ENCODE data around the gene SYT1. TPM values are rescaled to one million over a fixed set of nuclear protein-coding genes. Genes with fewer than 3 reads are reported as not detected.

The SYT1 gene
- total RNA-seq, 1 donor from 2014 or later: not detected

GRCh38 chr12:79274501-79275064, 410.0 kb downstream of the SYT1 start:
- Mint-ChIP-seq H3K4me1 (ENCODE audit: low read depth) (no peaks in the 10 kb centered on the region), H3K4me3 (ENCODE audit: low read depth) (no peak overlapping the region), H3K9me3 (peaks cover 4% of the 10 kb centered on the region), H3K27ac (no peak overlapping the region), H3K27me3 (ENCODE audit: low read depth) (no peaks in the 10 kb centered on the region), H3K36me3 (ENCODE audit: low read depth) (no peaks in the 10 kb centered on the region)
- intact Hi-C loops (cut with micrococcal nuclease): loop anchor here (5.0 kb wide), 1 partner anchor 448 kb away; no protein-coding TSS in a partner anchor
- DNase-seq (ENCODE audit: low spot score): no peak

GRCh38 chr12:79275631-79276030, 411.1 kb downstream of the SYT1 start:
- Mint-ChIP-seq H3K27ac (no peak overlapping the region), H3K9me3 (peaks cover 4% of the 10 kb centered on the region), H3K4me1 (ENCODE audit: low read depth) (no peaks in the 10 kb centered on the region), H3K27me3 (ENCODE audit: low read depth) (no peaks in the 10 kb centered on the region), H3K4me3 (ENCODE audit: low read depth) (no peak overlapping the region), H3K36me3 (ENCODE audit: low read depth) (no peaks in the 10 kb centered on the region)
- intact Hi-C loops (cut with micrococcal nuclease): no loop called here
- DNase-seq (ENCODE audit: low spot score): no peak

GRCh38 chr12:79283364-79283763, 418.8 kb downstream of the SYT1 start:
- Mint-ChIP-seq H3K4me1 (ENCODE audit: low read depth) (no peaks in the 10 kb centered on the region), H3K36me3 (ENCODE audit: low read depth) (no peaks in the 10 kb centered on the region), H3K27ac (no peak overlapping the region), H3K9me3 (peaks cover 2% of the 10 kb centered on the region), H3K4me3 (ENCODE audit: low read depth) (no peak overlapping the region), H3K27me3 (ENCODE audit: low read depth) (no peaks in the 10 kb centered on the region)
- no peak for DNase-seq (ENCODE audit: low spot score)
- intact Hi-C loops (cut with micrococcal nuclease): no loop called here

- no peak for DNase-seq (ENCODE audit: low spot score)
- Mint-ChIP-seq H3K36me3 (ENCODE audit: low read depth) (no peaks in the 10 kb centered on the region), H3K4me1 (ENCODE audit: low read depth) (no peaks in the 10 kb centered on the region), H3K27me3 (ENCODE audit: low read depth) (no peaks in the 10 kb centered on the region), H3K4me3 (ENCODE audit: low read depth) (no peak overlapping the region), H3K27ac (no peak overlapping the region), H3K9me3 (no peaks in the 10 kb centered on the region)
- intact Hi-C loops (cut with micrococcal nuclease): no loop called here
Observed at GRCh38 chr12:79288911-79289310, 424.3 kb downstream of the SYT1 start.

- DNase-seq (ENCODE audit: low spot score): no peak
- Mint-ChIP-seq H3K27me3 (ENCODE audit: low read depth) (no peaks in the 10 kb centered on the region), H3K9me3 (no peaks in the 10 kb centered on the region), H3K36me3 (ENCODE audit: low read depth) (no peaks in the 10 kb centered on the region), H3K27ac (no peak overlapping the region), H3K4me3 (ENCODE audit: low read depth) (no peak overlapping the region), H3K4me1 (ENCODE audit: low read depth) (no peaks in the 10 kb centered on the region)
- intact Hi-C loops (cut with micrococcal nuclease): no loop called here
Observed at GRCh38 chr12:79291711-79292110, 427.1 kb downstream of the SYT1 start.

- Mint-ChIP-seq H3K27ac (no peak overlapping the region), H3K27me3 (ENCODE audit: low read depth) (no peaks in the 10 kb centered on the region), H3K4me1 (ENCODE audit: low read depth) (no peaks in the 10 kb centered on the region), H3K9me3 (no peaks in the 10 kb centered on the region), H3K4me3 (ENCODE audit: low read depth) (no peak overlapping the region), H3K36me3 (ENCODE audit: low read depth) (no peaks in the 10 kb centered on the region)
- DNase-seq (ENCODE audit: low spot score): no peak
- intact Hi-C loops (cut with micrococcal nuclease): no loop called here
Observed at GRCh38 chr12:79294590-79294989, 430.0 kb downstream of the SYT1 start.

GRCh38 chr12:79295572-79295971, 431.0 kb downstream of the SYT1 start:
- H3K36me3 Mint-ChIP-seq (ENCODE audit: low read depth): no peaks in the 10 kb centered on the region
- intact Hi-C loops (cut with micrococcal nuclease): no loop called here
- H3K27me3 Mint-ChIP-seq (ENCODE audit: low read depth): no peaks in the 10 kb centered on the region
- H3K27ac Mint-ChIP-seq: no peak overlapping the region
- H3K9me3 Mint-ChIP-seq: no peaks in the 10 kb centered on the region
- no peak overlapping the region for H3K4me3 Mint-ChIP-seq (ENCODE audit: low read depth)
- no peaks in the 10 kb centered on the region for H3K4me1 Mint-ChIP-seq (ENCODE audit: low read depth)
- no peak for DNase-seq (ENCODE audit: low spot score)

- DNase-seq (ENCODE audit: low spot score): no peak
- intact Hi-C loops (cut with micrococcal nuclease): no loop called here
- no peaks in the 10 kb centered on the region for H3K27me3 Mint-ChIP-seq (ENCODE audit: low read depth)
- no peak overlapping the region for H3K27ac Mint-ChIP-seq
- H3K4me1 Mint-ChIP-seq (ENCODE audit: low read depth): no peaks in the 10 kb centered on the region
- H3K4me3 Mint-ChIP-seq (ENCODE audit: low read depth): no peak overlapping the region
- H3K9me3 Mint-ChIP-seq: no peaks in the 10 kb centered on the region
- no peaks in the 10 kb centered on the region for H3K36me3 Mint-ChIP-seq (ENCODE audit: low read depth)
Observed at GRCh38 chr12:79296133-79296532, 431.6 kb downstream of the SYT1 start.

GRCh38 chr12:79296871-79297270, 432.3 kb downstream of the SYT1 start:
- Mint-ChIP-seq H3K4me3 (ENCODE audit: low read depth) (no peak overlapping the region), H3K27ac (no peak overlapping the region), H3K9me3 (no peaks in the 10 kb centered on the region), H3K36me3 (ENCODE audit: low read depth) (no peaks in the 10 kb centered on the region), H3K4me1 (ENCODE audit: low read depth) (no peaks in the 10 kb centered on the region), H3K27me3 (ENCODE audit: low read depth) (no peaks in the 10 kb centered on the region)
- intact Hi-C loops (cut with micrococcal nuclease): no loop called here
- no peak for DNase-seq (ENCODE audit: low spot score)

GRCh38 chr12:79298506-79298905, 433.9 kb downstream of the SYT1 start:
- Mint-ChIP-seq H3K4me1 (ENCODE audit: low read depth) (no peaks in the 10 kb centered on the region), H3K9me3 (no peaks in the 10 kb centered on the region)

GRCh38 chr12:79299447-79300198, 435.0 kb downstream of the SYT1 start:
- no peak for DNase-seq (ENCODE audit: low spot score)
- Mint-ChIP-seq H3K36me3 (ENCODE audit: low read depth) (no peaks in the 10 kb centered on the region), H3K9me3 (no peaks in the 10 kb centered on the region), H3K4me3 (ENCODE audit: low read depth) (no peak overlapping the region), H3K27me3 (ENCODE audit: low read depth) (no peaks in the 10 kb centered on the region), H3K4me1 (ENCODE audit: low read depth) (no peaks in the 10 kb centered on the region), H3K27ac (no peak overlapping the region)
- intact Hi-C loops (cut with micrococcal nuclease): no loop called here

More at GRCh38 chr12:79298506-79298905, 433.9 kb downstream of the SYT1 start:
- intact Hi-C loops (cut with micrococcal nuclease): no loop called here
- no peak for DNase-seq (ENCODE audit: low spot score)
- Mint-ChIP-seq H3K27ac (no peak overlapping the region), H3K4me3 (ENCODE audit: low read depth) (no peak overlapping the region), H3K36me3 (ENCODE audit: low read depth) (no peaks in the 10 kb centered on the region), H3K27me3 (ENCODE audit: low read depth) (no peaks in the 10 kb centered on the region)

GRCh38 chr12:79300199-79300568, 435.6 kb downstream of the SYT1 start:
- H3K36me3 Mint-ChIP-seq (ENCODE audit: low read depth): no peaks in the 10 kb centered on the region
- intact Hi-C loops (cut with micrococcal nuclease): no loop called here
- no peak for DNase-seq (ENCODE audit: low spot score)
- no peaks in the 10 kb centered on the region for H3K27me3 Mint-ChIP-seq (ENCODE audit: low read depth)
- no peaks in the 10 kb centered on the region for H3K9me3 Mint-ChIP-seq
- H3K4me3 Mint-ChIP-seq (ENCODE audit: low read depth): no peak overlapping the region
- H3K27ac Mint-ChIP-seq: no peak overlapping the region
- no peaks in the 10 kb centered on the region for H3K4me1 Mint-ChIP-seq (ENCODE audit: low read depth)

GRCh38 chr12:79301181-79301580, 436.6 kb downstream of the SYT1 start:
- Mint-ChIP-seq H3K9me3 (no peaks in the 10 kb centered on the region), H3K4me1 (ENCODE audit: low read depth) (no peaks in the 10 kb centered on the region), H3K4me3 (ENCODE audit: low read depth) (no peak overlapping the region), H3K36me3 (ENCODE audit: low read depth) (no peaks in the 10 kb centered on the region), H3K27ac (no peak overlapping the region), H3K27me3 (ENCODE audit: low read depth) (no peaks in the 10 kb centered on the region)
- DNase-seq (ENCODE audit: low spot score): no peak
- intact Hi-C loops (cut with micrococcal nuclease): no loop called here

All from activated T-helper 2 cell treated with anti-CD3 and anti-CD28 coated beads, Interferon-gamma antibody, Interleukin-2, Interleukin-4, amounts not matched to agents 10 μg/mL and 5 μg/mL and 100 μg/mL, durations not matched to agents 14 hours and 24 hours and 36 hours (primary cell).